ENCODE results near the gene PADI6. TPM values are rescaled to one million over a fixed set of nuclear protein-coding genes. Genes with fewer than 3 reads are reported as not detected.
A peak's percentile ranks its signal among the peaks of the same experiment; 100 is the strongest.

PADI6 gene
- total RNA-seq (2021; ENCODE audit: unreplicated experiment) (not detected), Bru-seq, nascent RNA (not detected), BruChase-seq, experiment 1, labeled RNA remaining after a 6-hour chase (not detected), BruChase-seq, experiment 2, labeled RNA remaining after a 2-hour chase (not detected)
- polyA plus RNA-seq (2012): not detected in 2 replicates
- long read RNA-seq: 0 reads

- DNase-seq (ENCODE audit: low read depth, low spot score) (no peak), ATAC-seq (no peak)
- H3K27me3 ChIP-seq (ENCODE audit: insufficient read depth, low read length): no peaks in the 10 kb centered on the region
- H3K79me2 ChIP-seq (ENCODE audit: insufficient read depth, low read length): no peaks in the 10 kb centered on the region
- H3K27ac ChIP-seq (ENCODE audit: low read depth, low read length): no peak within 1 kb of the TSS
- TF ChIP-seq FOSL1 (IDR thresholded peaks at IDR 0.05; ENCODE audit: low read depth) (no peak), EZH2phosphoT487 (IDR thresholded peaks at IDR 0.05; ENCODE audit: borderline replicate concordance) (no peak), ELF1 (IDR thresholded peaks at IDR 0.05; ENCODE audit: borderline replicate concordance, low read depth) (no peak), MAX (IDR thresholded peaks at IDR 0.05) (no peak), ZFX (IDR thresholded peaks at IDR 0.05) (no peak), EZH2 (IDR thresholded peaks at IDR 0.05) (no peak), YY1 (IDR thresholded peaks at IDR 0.05; ENCODE audit: extremely low read depth, insufficient replicate concordance, low read depth, low read length) (no peak), SIN3A (IDR thresholded peaks at IDR 0.05; ENCODE audit: low read depth) (no peak), POLR2AphosphoS5 (IDR thresholded peaks at IDR 0.05; ENCODE audit: low read depth, low read length) (no peak), SRF (IDR thresholded peaks at IDR 0.05; ENCODE audit: low read depth) (no peak)
- no TSS peak for BruUV-seq (replicated peaks)
- H3K36me3 ChIP-seq (ENCODE audit: control insufficient read depth in 1 of 2, insufficient read depth in 2 of 2, low read length in 2 of 2): no peaks in the 10 kb centered on the region
- CTCF ChIA-PET: interaction anchor here (0.9 to 1.1 kb wide), 2 partner anchors 8 to 35 kb away, joined by 3 read pairs; no protein-coding TSS in a partner anchor
- H3K4me2 ChIP-seq (ENCODE audit: low read length): no peak within 1 kb of the TSS
- RAD21 ChIA-PET (ENCODE audit: low non-redundant PET in 1 of 2, low total read pairs in 2 of 2, uncharacterized antibody in 2 of 2, unreplicated experiment in 2 of 2): no interaction called here
- H3K4me3 ChIP-seq (replicated peaks in 1 of 2; ENCODE audit: low read depth in 1 of 2, low read length in 2 of 2): no peak within 1 kb of the TSS
- H3K9ac ChIP-seq (ENCODE audit: low read length): no peak within 1 kb of the TSS
- POLR2A ChIA-PET: no interaction called here
- peak within 1 kb of the TSS; percentile 57 for H2AFZ ChIP-seq (ENCODE audit: low read depth, low read length, poor library complexity, severe bottlenecking)
- no peaks in the 10 kb centered on the region for H3K9me2 ChIP-seq (ENCODE audit: insufficient read depth)
- intact Hi-C loops (cut with micrococcal nuclease): loop anchor here (10.0 kb wide), 1 partner anchor 247 kb away; no protein-coding TSS in a partner anchor
- H3K9me3 ChIP-seq (ENCODE audit: control insufficient read depth in 1 of 2, insufficient read depth in 1 of 2, low read depth in 1 of 2, low read length in 2 of 2): no peaks in the 10 kb centered on the region
- H3K4me1 ChIP-seq (ENCODE audit: control insufficient read depth in 1 of 2, insufficient read depth in 2 of 2, low read length in 2 of 2): peaks cover 0 to 7% of the 10 kb centered on the region in 2 experiments; a peak in 1 of 4 replicates
- no peaks in the 10 kb centered on the region for H4K20me1 ChIP-seq (ENCODE audit: insufficient read depth)
Observed at GRCh38 chr1:17371896-17372295, at the start of gene PADI6. PADI6 (plus strand) TSS chr1:17372196; CDS start chr1:17372246, 50 bp downstream.

GRCh38 chr1:17328855-17329254 lies 43.1 kb upstream of the PADI6 start:
- ChIA-PET POLR2A (no interaction called here), RAD21 (ENCODE audit: low non-redundant PET in 1 of 2, low total read pairs in 2 of 2, uncharacterized antibody in 2 of 2, unreplicated experiment in 2 of 2) (no interaction called here), CTCF (no interaction called here)
- Histone ChIP-seq H2AFZ (ENCODE audit: low read depth, low read length, poor library complexity, severe bottlenecking) (no peak overlapping the region), H3K79me2 (ENCODE audit: insufficient read depth, low read length) (no peaks in the 10 kb centered on the region), H3K4me3 (replicated peaks in 1 of 2; ENCODE audit: low read depth in 1 of 2, low read length in 2 of 2) (no peak overlapping the region), H3K36me3 (ENCODE audit: control insufficient read depth in 1 of 2, insufficient read depth in 2 of 2, low read length in 2 of 2) (no peaks in the 10 kb centered on the region), H3K4me1 (ENCODE audit: control insufficient read depth in 1 of 2, insufficient read depth in 2 of 2, low read length in 2 of 2) (no peaks in the 10 kb centered on the region), H4K20me1 (ENCODE audit: insufficient read depth) (no peaks in the 10 kb centered on the region), H3K9me2 (ENCODE audit: insufficient read depth) (no peaks in the 10 kb centered on the region), H3K27me3 (ENCODE audit: insufficient read depth, low read length) (no peaks in the 10 kb centered on the region), H3K27ac (ENCODE audit: low read depth, low read length) (no peak overlapping the region), H3K9ac (ENCODE audit: low read length) (no peak overlapping the region), H3K4me2 (ENCODE audit: low read length) (no peak overlapping the region), H3K9me3 (ENCODE audit: control insufficient read depth in 1 of 2, insufficient read depth in 1 of 2, low read depth in 1 of 2, low read length in 2 of 2) (peaks cover 0 to 4% of the 10 kb centered on the region in 2 experiments; a peak in 1 of 4 replicates)
- DNase-seq (ENCODE audit: low read depth, low spot score) (no peak), ATAC-seq (no peak)
- TF ChIP-seq FOSL1 (IDR thresholded peaks at IDR 0.05; ENCODE audit: low read depth) (no peak), CEBPB (IDR thresholded peaks at IDR 0.05; ENCODE audit: low read depth) (no peak), SIN3A (IDR thresholded peaks at IDR 0.05; ENCODE audit: low read depth) (no peak), POLR2A (IDR thresholded peaks at IDR 0.05; ENCODE audit: borderline replicate concordance, extremely low read depth, insufficient read depth, insufficient read length) (no peak), ELF1 (IDR thresholded peaks at IDR 0.05; ENCODE audit: borderline replicate concordance, low read depth) (no peak), POLR2AphosphoS5 (IDR thresholded peaks at IDR 0.05; ENCODE audit: low read depth, low read length) (no peak), EGR1 (IDR thresholded peaks at IDR 0.05; ENCODE audit: low read depth) (no peak), TCF7L2 (IDR thresholded peaks at IDR 0.05; ENCODE audit: borderline replicate concordance, extremely low read depth, insufficient read depth, insufficient read length) (no peak)
- no TSS peak for BruUV-seq (replicated peaks)
- intact Hi-C loops (cut with micrococcal nuclease): no loop called here

Measured in HCT116 (cell line).